Duodenal mucosa (tissue), 2 donors: ENCODE results near the gene FCGR1A.
A peak's percentile ranks its signal among the peaks of the same experiment; 100 is the strongest.
"Not testable (repeated sequence)": the region's sequence is repeated elsewhere in the genome, so short reads cannot be mapped to it uniquely, and the experiment has no call there.

Source experiments
- H3K27ac ChIP-seq: one replicate; pipeline ENCODE4 v1.7.0; 2013; ENCODE audit warnings: low read depth, low read length
- H3K27me3 ChIP-seq, 2 donors: one replicate each; pipeline ENCODE4 v1.7.0; 2013; ENCODE audit warnings: low read length in 2 of 2, control low read depth in 1 of 2; ENCODE audit not compliant: insufficient read depth in 2 of 2, control insufficient read depth in 1 of 2
- H3K36me3 ChIP-seq, 2 donors: one replicate each; pipeline ENCODE4 v1.7.0; 2013; ENCODE audit warnings: low read length in 2 of 2, control low read depth in 1 of 2; ENCODE audit not compliant: insufficient read depth in 2 of 2, control insufficient read depth in 1 of 2
- H3K4me1 ChIP-seq, 2 donors: one replicate each; pipeline ENCODE4 v1.7.0; 2013; ENCODE audit warnings: low read length in 2 of 2, control low read depth in 1 of 2; ENCODE audit not compliant: insufficient read depth in 2 of 2, control insufficient read depth in 1 of 2
- H3K4me3 ChIP-seq, 2 donors: one replicate each; pipeline ENCODE4 v1.7.0; 2013; ENCODE audit warnings: low read length in 2 of 2, low read depth in 1 of 2
- H3K9ac ChIP-seq, 2 donors: one replicate each; pipeline ENCODE4 v1.7.0; 2013; ENCODE audit warnings: low read length in 2 of 2, low read depth in 1 of 2
- H3K9me3 ChIP-seq, 2 donors: one replicate each; pipeline ENCODE4 v1.7.0; 2013; ENCODE audit warnings: low read length in 2 of 2, control low read depth in 1 of 2; ENCODE audit not compliant: control insufficient read depth in 1 of 2

FCGR1A gene

GRCh38 chr1:149777084-149777483 lies 5.4 kb upstream of the FCGR1A start:
- not testable (repeated sequence) for H3K9me3 ChIP-seq, H3K27me3 ChIP-seq, H3K27ac ChIP-seq, H3K36me3 ChIP-seq, H3K4me3 ChIP-seq, H3K4me1 ChIP-seq, H3K9ac ChIP-seq

GRCh38 chr1:149778313-149778712 lies 4.2 kb upstream of the FCGR1A start:
- not testable (repeated sequence) for H3K9ac ChIP-seq, H3K27ac ChIP-seq, H3K27me3 ChIP-seq, H3K9me3 ChIP-seq, H3K36me3 ChIP-seq, H3K4me3 ChIP-seq, H3K4me1 ChIP-seq

- H3K27me3 ChIP-seq, H3K4me3 ChIP-seq, H3K36me3 ChIP-seq, H3K9ac ChIP-seq, H3K9me3 ChIP-seq, H3K27ac ChIP-seq, H3K4me1 ChIP-seq: not testable (repeated sequence)
These were observed 995 bp upstream of the FCGR1A start for GRCh38 chr1:149781413-149781984.

GRCh38 chr1:149783289-149783688 lies 795 bp downstream of the FCGR1A start:
- not testable (repeated sequence) for H3K9me3 ChIP-seq, H3K36me3 ChIP-seq, H3K27ac ChIP-seq, H3K27me3 ChIP-seq, H3K4me1 ChIP-seq, H3K9ac ChIP-seq, H3K4me3 ChIP-seq

- not testable (repeated sequence) for H3K36me3 ChIP-seq, H3K9me3 ChIP-seq, H3K4me3 ChIP-seq, H3K4me1 ChIP-seq, H3K9ac ChIP-seq, H3K27me3 ChIP-seq, H3K27ac ChIP-seq
These were observed 1.4 kb downstream of the FCGR1A start for GRCh38 chr1:149783868-149784267.

GRCh38 chr1:149787688-149788451 lies 5.4 kb downstream of the FCGR1A start:
- not testable (repeated sequence) for H3K27ac ChIP-seq, H3K27me3 ChIP-seq, H3K9ac ChIP-seq, H3K36me3 ChIP-seq, H3K4me3 ChIP-seq, H3K4me1 ChIP-seq, H3K9me3 ChIP-seq

GRCh38 chr1:149792502-149792901 lies 10.0 kb downstream of the FCGR1A start:
- H3K4me3 ChIP-seq = peak overlapping the region; percentile 8 to 57
- not testable (repeated sequence) for H3K9me3 ChIP-seq, H3K36me3 ChIP-seq, H3K27me3 ChIP-seq, H3K27ac ChIP-seq, H3K4me1 ChIP-seq, H3K9ac ChIP-seq

- peak overlapping the region in 1 of 2 donors; percentile 57 for H3K4me3 ChIP-seq
- not testable (repeated sequence) for H3K27me3 ChIP-seq, H3K9me3 ChIP-seq, H3K27ac ChIP-seq, H3K9ac ChIP-seq, H3K4me1 ChIP-seq, H3K36me3 ChIP-seq
These were observed 10.5 kb downstream of the FCGR1A start for GRCh38 chr1:149792912-149793515.

GRCh38 chr1:149793885-149794284 lies 11.4 kb downstream of the FCGR1A start:
- H3K27me3 ChIP-seq, H3K9me3 ChIP-seq, H3K4me1 ChIP-seq, H3K27ac ChIP-seq, H3K4me3 ChIP-seq, H3K36me3 ChIP-seq, H3K9ac ChIP-seq: not testable (repeated sequence)

- not testable (repeated sequence) for H3K9me3 ChIP-seq, H3K4me1 ChIP-seq, H3K9ac ChIP-seq, H3K27me3 ChIP-seq, H3K27ac ChIP-seq, H3K4me3 ChIP-seq, H3K36me3 ChIP-seq
These were observed 19.1 kb downstream of the FCGR1A start for GRCh38 chr1:149801628-149802027.
